ENCODE results near the gene CDK5. TPM values are rescaled to one million over a fixed set of nuclear protein-coding genes. Genes with fewer than 3 reads are reported as not detected.

Gene CDK5
- total and polyA plus RNA-seq, 9 of the 15 experiments (the other 6 are each of a cell fraction or from before 2014, with no cell fraction given) = 3.2 to 38.0 (median 27.5) TPM

- TF ChIP-seq HMBOX1 (IDR thresholded peaks at IDR 0.05) (no peak), ZNF445 (CRISPR knock-in tag; IDR thresholded peaks at IDR 0.05; ENCODE audit: low read depth) (no peak), MCM3 (IDR thresholded peaks at IDR 0.05) (no peak), HBP1 (CRISPR knock-in tag; IDR thresholded peaks at IDR 0.05) (0 out of 2 replicates have a peak, but pooled peaks have one; percentile 8), SP2 (IDR thresholded peaks at IDR 0.05; ENCODE audit: extremely low read depth, low read depth, low read length, poor library complexity, severe bottlenecking) (no peak), KAT2B (IDR thresholded peaks at IDR 0.05; ENCODE audit: low read depth, low read length) (no peak), ATF2 (CRISPR knock-in tag; IDR thresholded peaks at IDR 0.05) (no peak), PRPF4 (IDR thresholded peaks at IDR 0.05; ENCODE audit: insufficient read depth, low read depth, low read length, poor library complexity, severe bottlenecking) (no peak), PHTF2 (CRISPR knock-in tag; IDR thresholded peaks at IDR 0.05) (no peak), CC2D1A (IDR thresholded peaks at IDR 0.05) (peak; percentile 49), ZNF79 (CRISPR knock-in tag; IDR thresholded peaks at IDR 0.05; ENCODE audit: low read depth) (no peak), PHB (CRISPR knock-in tag; IDR thresholded peaks at IDR 0.05) (peak; percentile 61; the same call in 1 of the 2 replicates), NCOA4 (IDR thresholded peaks at IDR 0.05; ENCODE audit: partially characterized antibody) (no peak), ERF (CRISPR knock-in tag; IDR thresholded peaks at IDR 0.05) (0 out of 2 replicates have a peak, but pooled peaks have one; percentile 6), HDAC1 (IDR thresholded peaks at IDR 0.05) (peak in 1 of 2 experiments; percentile 81; a peak in 2 of 4 replicates), ZNF23 (CRISPR knock-in tag; IDR thresholded peaks at IDR 0.05) (no peak), BCOR (IDR thresholded peaks at IDR 0.05) (peak; percentile 42; the same call in 1 of the 2 replicates), MAFK (IDR thresholded peaks at IDR 0.05; ENCODE audit: low read length) (no peak), ZNF165 (CRISPR knock-in tag; IDR thresholded peaks at IDR 0.05; ENCODE audit: borderline replicate concordance) (no peak), XRCC5 (IDR thresholded peaks at IDR 0.05; ENCODE audit: low read depth, low read length) (0 out of 2 replicates have a peak, but pooled peaks have one; percentile 2), ARID3B (CRISPR knock-in tag; IDR thresholded peaks at IDR 0.05; ENCODE audit: borderline replicate concordance) (no peak), DIDO1 (tag; IDR thresholded peaks at IDR 0.05; ENCODE audit: low read depth) (no peak)
Measured at GRCh38 chr7:151059367-151060112, 1.8 kb upstream of the CDK5 start, which contains the start of gene SLC4A2 (continued).

Data from K562 (cell line).